Esophagus (tissue), 2 donors: ENCODE data around the gene MRPL19. TPM values are rescaled to one million over a fixed set of nuclear protein-coding genes. Genes with fewer than 3 reads are reported as not detected.
"Not testable (repeated sequence)": the region's sequence is repeated elsewhere in the genome, so short reads cannot be mapped to it uniquely, and the experiment has no call there.

Experiments
- H3K27ac ChIP-seq, 2 donors: one replicate each; pipeline ENCODE4 v1.5.1; 2013; ENCODE audit warnings: low read depth in 2 of 2, mild to moderate bottlenecking in 2 of 2, inconsistent platforms in 1 of 2, low read length in 1 of 2, moderate library complexity in 1 of 2
- H3K27me3 ChIP-seq, 2 donors: one replicate each; pipeline ENCODE4 v1.6.1; 2013; ENCODE audit warnings: low read length in 2 of 2, control low read depth in 1 of 2, mild to moderate bottlenecking in 1 of 2; ENCODE audit not compliant: insufficient read depth in 2 of 2, control insufficient read depth in 1 of 2
- H3K36me3 ChIP-seq, 2 donors: one replicate each; pipeline ENCODE4 v1.6.1; 2013; ENCODE audit warnings: low read length in 1 of 2; ENCODE audit not compliant: control insufficient read depth in 2 of 2, insufficient read depth in 2 of 2
- H3K4me1 ChIP-seq, 2 donors: one replicate each; pipeline ENCODE4 v1.6.1; 2013; ENCODE audit warnings: low read length in 1 of 2; ENCODE audit not compliant: control insufficient read depth in 2 of 2, insufficient read depth in 2 of 2
- H3K4me3 ChIP-seq, 2 donors: one replicate each; pipeline ENCODE4 v1.5.1; 2013; ENCODE audit warnings: low read length in 2 of 2, mild to moderate bottlenecking in 2 of 2, low read depth in 1 of 2, moderate library complexity in 1 of 2
- H3K9me3 ChIP-seq, 2 donors: one replicate each; pipeline ENCODE4 v1.6.1; 2013; ENCODE audit warnings: mild to moderate bottlenecking in 2 of 2, low read depth in 1 of 2, low read length in 1 of 2, moderate library complexity in 1 of 2; ENCODE audit not compliant: control insufficient read depth in 2 of 2, insufficient read depth in 1 of 2
- whole genome bisulfite sequencing, 2 donors: extraction: QIAGEN DNeasy Blood & Tissue Kit; methylation state at CpG; one replicate each; pipeline ENCODE4 v1.1.7; 2013; 5-methylcytosine and 5-hydroxymethylcytosine counted together
- polyA plus RNA-seq, 2 donors: library from polyadenylated mRNA; stranded (reverse); fragments of 200-250 nt; gene quantifications; one replicate each; pipeline ENCODE4 v1.2.3, GENCODE V29; 2013
- donor health status: healthy with polysubstance abuse.
- donor health status: Bipolar disorder and iron deficiency.

Gene MRPL19
- polyA plus RNA-seq, 2 donors, result 18.8 to 32.8 TPM

- WGBS, 2 donors, result 97 to 100% methylated on average over 2 of the region's 2 CpGs
- Histone ChIP-seq H3K27ac (no peak overlapping the region), H3K36me3 (peaks cover 7 to 19% of the 10 kb centered on the region in 2 donors), H3K4me3 (no peak overlapping the region), H3K4me1 (no peaks in the 10 kb centered on the region), H3K27me3 (no peaks in the 10 kb centered on the region), H3K9me3 (no peaks in the 10 kb centered on the region)
Observed at GRCh38 chr2:75654012-75654411, 7.4 kb downstream of the MRPL19 start.

GRCh38 chr2:75655861-75656260 is 9.3 kb downstream of the MRPL19 start:
- no peaks in the 10 kb centered on the region for H3K4me1 ChIP-seq
- H3K27ac ChIP-seq, result no peak overlapping the region
- H3K36me3 ChIP-seq, result peaks cover 3 to 14% of the 10 kb centered on the region in 2 donors
- H3K27me3 ChIP-seq, result no peaks in the 10 kb centered on the region
- 86 to 87% methylated on average over 1 of the region's 1 CpG for WGBS, 2 donors
- H3K9me3 ChIP-seq, result no peaks in the 10 kb centered on the region
- H3K4me3 ChIP-seq, result no peak overlapping the region

GRCh38 chr2:75656563-75656962 is 10.0 kb downstream of the MRPL19 start:
- H3K4me1 ChIP-seq, result no peaks in the 10 kb centered on the region
- 93 to 95% methylated on average over 1 of the region's 1 CpG for WGBS, 2 donors
- no peaks in the 10 kb centered on the region for H3K27me3 ChIP-seq
- no peaks in the 10 kb centered on the region for H3K9me3 ChIP-seq
- peaks cover 5 to 10% of the 10 kb centered on the region in 2 donors for H3K36me3 ChIP-seq
- no peak overlapping the region for H3K27ac ChIP-seq
- no peak overlapping the region for H3K4me3 ChIP-seq

DNA sequence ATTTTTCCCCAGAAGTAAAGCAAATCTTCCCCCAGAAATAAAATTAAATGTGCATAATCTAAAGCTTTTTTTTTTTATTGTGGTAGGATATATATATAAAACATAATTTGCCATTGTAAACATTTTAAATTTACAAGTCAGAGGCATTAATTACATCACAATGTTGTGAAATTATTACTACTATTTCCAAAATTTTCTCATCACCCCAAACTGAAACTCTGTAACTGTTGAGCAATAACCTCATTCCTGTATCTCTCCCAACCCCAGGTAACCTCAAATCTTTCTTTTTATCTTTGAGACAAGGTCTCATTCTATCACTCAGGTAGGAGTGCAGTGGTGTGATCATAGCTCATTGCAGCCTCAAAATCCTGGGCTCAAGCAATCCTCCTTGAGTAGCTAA is 11.2 kb downstream of the MRPL19 start:
- H3K27me3 ChIP-seq, result no peaks in the 10 kb centered on the region
- H3K27ac ChIP-seq, result no peak overlapping the region
- no peaks in the 10 kb centered on the region for H3K4me1 ChIP-seq
- peaks cover 5 to 11% of the 10 kb centered on the region in 2 donors for H3K36me3 ChIP-seq
- H3K9me3 ChIP-seq, result no peaks in the 10 kb centered on the region
- no peak overlapping the region for H3K4me3 ChIP-seq

GRCh38 chr2:75666911-75667310 is 20.3 kb downstream of the MRPL19 start:
- H3K36me3 ChIP-seq, result peaks cover 0 to 2% of the 10 kb centered on the region in 2 donors
- 75 to 87% methylated on average over 6 of the region's 6 CpGs for WGBS, 2 donors
- H3K27me3 ChIP-seq, result no peaks in the 10 kb centered on the region
- no peaks in the 10 kb centered on the region for H3K4me1 ChIP-seq
- no peak overlapping the region for H3K27ac ChIP-seq
- H3K9me3 ChIP-seq, result no peaks in the 10 kb centered on the region
- no peak overlapping the region for H3K4me3 ChIP-seq

- 85 to 90% methylated on average over 2 of the region's 2 CpGs for WGBS, 2 donors
- no peaks in the 10 kb centered on the region for H3K9me3 ChIP-seq
- no peak overlapping the region for H3K27ac ChIP-seq
- H3K4me1 ChIP-seq, result no peaks in the 10 kb centered on the region
- H3K4me3 ChIP-seq, result no peak overlapping the region
- H3K36me3 ChIP-seq, result peaks cover 0 to 2% of the 10 kb centered on the region in 2 donors
- no peaks in the 10 kb centered on the region for H3K27me3 ChIP-seq
Observed at GRCh38 chr2:75667884-75668283, 21.3 kb downstream of the MRPL19 start.

GRCh38 chr2:75675423-75675822 is 28.8 kb downstream of the MRPL19 start:
- H3K36me3 ChIP-seq, H3K4me1 ChIP-seq, H3K27me3 ChIP-seq, H3K4me3 ChIP-seq, H3K9me3 ChIP-seq, H3K27ac ChIP-seq: not testable (repeated sequence)
- WGBS, 2 donors, result 83 to 89% methylated on average over 4 of the region's 4 CpGs

GRCh38 chr2:75675908-75676307 is 29.3 kb downstream of the MRPL19 start:
- Histone ChIP-seq H3K27ac (no peak overlapping the region), H3K36me3 (peaks cover 0 to 3% of the 10 kb centered on the region in 2 donors)
- 92 to 98% methylated on average over 3 of the region's 3 CpGs for WGBS, 2 donors

DNA sequence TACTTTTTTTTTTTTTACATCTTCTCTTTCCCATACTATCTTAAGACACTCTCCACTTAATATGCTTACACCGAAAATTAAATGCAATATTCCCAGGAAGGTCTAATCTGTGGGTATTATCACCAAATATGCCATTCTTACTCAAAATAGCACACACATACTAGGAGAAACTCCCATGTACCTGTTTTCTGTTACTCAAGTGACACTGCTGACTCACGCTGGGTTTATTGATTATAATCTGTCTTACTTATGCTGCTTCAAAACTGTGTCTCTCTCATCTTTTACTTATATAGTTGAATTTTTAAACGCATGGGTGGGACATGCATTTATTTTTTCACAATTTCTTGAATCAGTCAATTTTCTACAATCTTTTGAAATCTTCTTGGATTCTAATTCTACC is 29.9 kb downstream of the MRPL19 start:
- H3K4me1 ChIP-seq, result no peaks in the 10 kb centered on the region
- H3K9me3 ChIP-seq, result no peaks in the 10 kb centered on the region
- 96 to 97% methylated on average over 3 of the region's 3 CpGs for WGBS, 2 donors
- H3K4me3 ChIP-seq, result no peak overlapping the region
- H3K36me3 ChIP-seq, result peaks cover 2 to 3% of the 10 kb centered on the region in 2 donors
- no peak overlapping the region for H3K27ac ChIP-seq
- no peaks in the 10 kb centered on the region for H3K27me3 ChIP-seq

More at GRCh38 chr2:75675908-75676307, 29.3 kb downstream of the MRPL19 start:
- no peaks in the 10 kb centered on the region for H3K4me1 ChIP-seq
- no peak overlapping the region for H3K4me3 ChIP-seq
- H3K9me3 ChIP-seq, result no peaks in the 10 kb centered on the region
- no peaks in the 10 kb centered on the region for H3K27me3 ChIP-seq

DNA sequence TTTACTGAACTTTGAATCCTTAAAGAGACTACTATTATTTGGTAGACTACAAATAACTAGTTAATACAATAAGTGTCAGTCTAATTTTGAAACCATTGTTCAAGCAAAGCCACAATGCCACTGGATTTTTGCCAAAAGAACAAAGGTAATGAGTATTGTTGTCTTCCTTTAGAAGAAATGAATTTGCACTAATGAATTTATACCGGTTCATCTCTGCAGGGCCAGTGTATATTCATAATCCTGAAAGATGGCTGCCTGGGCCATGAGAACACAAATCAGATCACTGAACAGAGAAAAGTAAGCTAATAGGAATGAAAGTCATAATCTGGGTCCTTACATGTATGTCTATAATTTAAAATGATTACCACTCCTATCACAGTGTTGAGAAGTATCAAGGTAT is 33.0 kb downstream of the MRPL19 start:
- no peaks in the 10 kb centered on the region for H3K4me1 ChIP-seq

More for the DNA sequence above, 33.0 kb downstream of the MRPL19 start:
- WGBS, 2 donors, result 71 to 73% methylated on average over 1 of the region's 1 CpG
- H3K27me3 ChIP-seq, result no peaks in the 10 kb centered on the region
- H3K36me3 ChIP-seq, result peaks cover 3 to 4% of the 10 kb centered on the region in 2 donors
- H3K27ac ChIP-seq, result no peak overlapping the region
- no peak overlapping the region for H3K4me3 ChIP-seq
- no peaks in the 10 kb centered on the region for H3K9me3 ChIP-seq
